ENCODE results near the gene NFATC1.

Gene NFATC1

GRCh38 chr18:79576686-79577351 is 181.1 kb downstream of the NFATC1 start:
- DNase-seq, result peak; percentile 61

DNA sequence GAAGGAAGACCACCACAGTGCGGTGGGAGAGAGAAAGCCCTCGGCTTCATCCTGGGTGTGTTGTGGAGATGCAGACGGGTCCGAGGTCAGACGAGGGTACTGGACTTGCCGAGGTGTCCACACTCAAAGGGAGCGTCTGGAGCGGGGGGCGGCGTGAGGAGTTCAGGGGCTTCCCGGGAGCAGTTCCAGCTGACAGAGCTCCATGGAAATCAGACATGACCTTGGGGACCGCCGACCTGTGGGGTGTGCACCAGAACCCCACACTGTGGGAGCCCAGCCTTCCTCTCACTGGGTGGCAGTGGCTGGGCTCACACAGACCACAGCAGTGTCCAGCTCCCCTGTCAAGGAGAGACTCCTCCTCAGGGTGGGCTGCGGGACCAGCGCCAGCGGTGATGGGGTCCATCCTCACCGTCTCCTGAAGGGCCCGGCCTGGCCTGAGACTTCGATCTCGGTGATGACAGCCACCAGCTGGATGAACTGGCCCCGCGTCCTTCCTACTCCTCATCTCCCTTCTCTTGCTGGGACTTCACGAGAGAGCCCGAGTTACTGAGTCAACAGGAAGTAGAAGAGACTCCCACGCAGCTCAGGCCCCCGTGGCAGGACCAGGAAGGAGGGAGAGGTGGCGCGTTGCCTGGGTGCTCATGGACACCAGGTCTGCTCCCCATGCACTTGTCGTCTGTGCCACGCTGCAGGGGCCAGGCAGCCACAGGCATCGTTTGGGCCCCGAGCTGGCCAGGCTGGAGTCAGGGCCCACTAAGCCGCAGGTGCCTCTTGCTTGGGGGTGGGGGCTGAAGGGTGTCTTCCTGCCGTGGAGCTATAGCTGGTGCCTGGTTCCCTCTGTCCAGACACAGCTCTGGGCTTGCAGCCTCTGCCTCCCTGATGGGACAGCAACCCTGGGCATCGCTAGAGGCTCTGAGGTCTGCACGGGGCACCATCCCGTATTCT is 182.0 kb downstream of the NFATC1 start:
- peak; percentile 58 for DNase-seq

DNA sequence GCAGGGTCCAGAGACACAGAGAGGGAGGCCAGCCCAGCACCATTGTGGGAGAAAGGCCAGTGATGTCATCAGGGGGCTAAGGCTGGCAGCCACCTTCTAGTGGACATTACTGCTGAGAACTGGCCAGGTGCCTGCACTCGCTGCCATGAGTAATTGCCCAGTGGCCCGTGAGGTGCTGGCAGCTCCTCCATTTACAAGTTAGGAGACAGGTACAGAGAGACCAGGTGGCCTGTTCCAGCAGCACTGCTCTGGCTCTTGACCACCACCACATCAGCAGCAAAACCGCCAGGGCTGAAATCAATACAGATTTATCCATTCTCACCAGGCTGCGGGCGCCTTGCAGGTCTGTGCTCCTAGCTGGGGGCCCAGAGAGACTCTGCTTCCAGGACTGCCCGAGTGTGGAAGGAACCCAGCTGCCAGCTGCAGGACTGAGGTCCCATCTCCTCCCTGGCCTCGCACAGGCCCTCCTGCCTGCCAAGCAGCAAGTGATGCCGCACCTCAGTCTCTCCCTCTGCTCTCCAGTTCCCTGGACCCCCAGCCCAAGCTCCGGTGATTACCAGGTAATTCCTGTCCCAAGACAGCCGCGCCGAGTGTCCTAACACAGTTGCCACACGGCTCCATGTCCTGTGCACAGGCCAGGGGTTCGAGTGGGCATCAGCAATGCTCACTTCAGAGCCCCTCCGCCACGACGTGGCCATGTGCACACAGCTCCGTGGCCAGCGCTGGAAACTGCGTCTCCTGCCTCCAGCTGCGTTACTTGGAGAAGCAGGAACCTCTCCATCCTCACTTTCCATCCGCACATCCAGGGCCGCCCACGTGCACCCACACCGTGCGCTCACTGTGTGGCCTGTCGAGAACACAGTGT is 182.9 kb downstream of the NFATC1 start:
- no peak for DNase-seq
